WTC11 (cell line): ENCODE data around the gene DAND5.

Experiments
- CTCF ChIP-seq: fragments of 200-600 bp; IDR thresholded peaks from 2 replicates; pipeline ENCODE4 v1.8.0; 2022; ENCODE audit warnings: antibody characterized with exemption
- ELF4 ChIP-seq: sonication (generic); formaldehyde crosslinking; IDR thresholded peaks from 2 replicates; pipeline ENCODE4 v1.8.1; 2022; ENCODE audit warnings: low read depth, mild to moderate bottlenecking, moderate library complexity, missing genetic modification reagents
- FOXP1 ChIP-seq: sonication (generic); formaldehyde crosslinking; IDR thresholded peaks from 2 replicates; pipeline ENCODE4 v1.8.0; 2022; ENCODE audit warnings: missing genetic modification reagents, mild to moderate bottlenecking, moderate library complexity, borderline replicate concordance
- MLX ChIP-seq: sonication (generic); formaldehyde crosslinking; IDR thresholded peaks from 2 replicates; pipeline ENCODE4 v1.8.1; 2023; ENCODE audit warnings: mild to moderate bottlenecking, missing genetic modification reagents, moderate library complexity
- NFATC4 ChIP-seq: fragments of 250-450 bp; sonication (Bioruptor Pico); IDR thresholded peaks from 2 replicates; pipeline ENCODE4 v1.9.0; 2021; ENCODE audit warnings: mild to moderate bottlenecking
- NR3C1 ChIP-seq: sonication (generic); formaldehyde crosslinking; conservative IDR thresholded peaks from 2 replicates; pipeline ENCODE4 v1.8.1; 2023; ENCODE audit warnings: low read depth, mild to moderate bottlenecking, missing genetic modification reagents
- ZNF396 ChIP-seq: fragments of 250-450 bp; sonication (Bioruptor Pico); IDR thresholded peaks from 2 replicates; pipeline ENCODE4 v1.8.0; 2021; ENCODE audit warnings: mild to moderate bottlenecking, moderate library complexity, borderline replicate concordance
- ZNF512 ChIP-seq: sonication (generic); formaldehyde crosslinking; IDR thresholded peaks from 2 replicates; pipeline ENCODE4 v1.8.1; 2022; ENCODE audit warnings: missing genetic modification reagents, borderline replicate concordance

- TF ChIP-seq ZNF512 = no peak
- no peak for TF ChIP-seq MLX (CRISPR knock-in tag)
- TF ChIP-seq CTCF = no peak
- no peak for TF ChIP-seq NR3C1
- no peak for TF ChIP-seq ELF4 (CRISPR knock-in tag)
- TF ChIP-seq NFATC4 = no peak
- no peak for TF ChIP-seq FOXP1 (CRISPR knock-in tag)
- TF ChIP-seq ZNF396 (CRISPR knock-in tag) = no peak
These were observed 39.8 kb downstream of the DAND5 start for GRCh38 chr19:13008926-13009787.
